D721Med (cell line): Measurements from ENCODE around the gene LRRC3B.

Experiments used
- DNase-seq: peaks from one replicate; pipeline ENCODE4 v3.0.0; 2011; ENCODE audit warnings: low spot score; ENCODE audit not compliant: insufficient read length
- FAIRE-seq: peaks from 2 replicates; lab custom pipeline; 2011; peaks lifted over from hg19 to GRCh38; lab: Jason Lieb, UNC
- CTCF ChIP-seq: IDR thresholded peaks from 2 replicates; pipeline ENCODE4 v1.5.1; 2012; ENCODE audit warnings: mild to moderate bottlenecking, control low read depth; ENCODE audit not compliant: insufficient read depth; ENCODE audit errors: missing control alignments

The LRRC3B gene

GRCh38 chr3:26675336-26675735 is 52.8 kb downstream of the LRRC3B start:
- DNase-seq (no peak), FAIRE-seq (no peak)
- TF ChIP-seq CTCF = no peak

GRCh38 chr3:26681632-26682031 is 59.1 kb downstream of the LRRC3B start:
- TF ChIP-seq CTCF = no peak
- DNase-seq (no peak), FAIRE-seq (no peak)

GRCh38 chr3:26682406-26682805 is 59.8 kb downstream of the LRRC3B start:
- FAIRE-seq = no peak
- no peak for DNase-seq
- TF ChIP-seq CTCF = no peak

- no peak for DNase-seq
- no peak for TF ChIP-seq CTCF
- no peak for FAIRE-seq
These were observed 61.3 kb downstream of the LRRC3B start for GRCh38 chr3:26683902-26684301.

- FAIRE-seq (no peak), DNase-seq (no peak)
- TF ChIP-seq CTCF = no peak
These were observed 64.9 kb downstream of the LRRC3B start for GRCh38 chr3:26687466-26687865.

- TF ChIP-seq CTCF = no peak
- FAIRE-seq (no peak), DNase-seq (no peak)
These were observed 77.0 kb downstream of the LRRC3B start for GRCh38 chr3:26699553-26699952.

- no peak for FAIRE-seq
- no peak for TF ChIP-seq CTCF
- no peak for DNase-seq
These were observed 80.9 kb downstream of the LRRC3B start for GRCh38 chr3:26703519-26703918.
